T-helper 22 cell (primary cell): ENCODE results near the gene RHBDL1.
A peak's percentile ranks its signal among the peaks of the same experiment; 100 is the strongest.

Source experiments
- DNase-seq: peaks from one replicate; pipeline ENCODE4 v3.0.0-alpha.2; 2020; ENCODE audit warnings: low read depth

Gene RHBDL1

DNA sequence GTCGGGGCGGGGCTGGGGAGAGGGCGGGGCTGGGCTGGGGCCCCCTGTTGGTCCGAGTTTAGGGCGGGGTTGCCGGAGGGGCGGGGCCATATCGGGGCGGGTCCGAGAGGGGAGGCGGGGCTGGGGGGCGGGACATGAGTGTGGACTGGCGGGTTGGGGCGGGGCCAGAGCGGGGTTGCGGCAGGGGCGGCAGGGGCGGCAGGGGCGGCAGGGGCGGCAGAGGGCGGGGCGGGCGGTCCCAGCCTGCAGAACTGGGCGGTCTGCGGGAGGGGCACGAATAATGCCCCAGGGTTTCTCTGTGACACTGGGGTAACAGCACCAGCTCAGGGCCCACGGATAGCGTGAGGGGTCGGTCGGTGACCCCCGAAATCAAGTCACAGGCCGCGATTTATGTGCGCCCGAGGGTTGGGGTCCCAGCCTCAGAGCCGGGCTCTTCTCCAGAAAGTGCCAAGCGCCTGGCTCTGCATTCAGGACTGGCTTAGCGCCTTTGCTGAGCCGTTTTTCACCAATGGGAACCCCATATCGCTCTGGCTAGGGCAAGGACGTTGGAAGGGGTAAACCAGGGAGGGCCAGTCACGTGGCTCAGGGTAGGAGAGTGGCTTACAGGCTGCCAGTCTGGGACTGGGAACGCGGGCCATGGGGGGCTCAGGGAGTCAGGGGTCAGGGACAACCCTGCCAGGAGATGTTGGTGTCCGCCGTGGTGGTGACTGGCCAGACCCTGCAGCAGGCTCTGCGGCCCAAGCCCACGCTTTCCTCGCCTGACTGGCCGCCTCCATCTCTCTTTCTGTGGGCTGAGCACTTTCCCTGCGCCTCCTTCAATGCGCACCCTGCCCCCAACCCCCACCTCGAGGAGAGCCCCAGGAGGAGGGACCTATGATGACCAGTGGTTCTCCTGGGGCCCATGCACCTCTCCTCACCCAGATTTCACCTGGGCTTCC lies 38.1 kb upstream of the RHBDL1 start:
- DNase-seq, result peak; percentile 80

DNA sequence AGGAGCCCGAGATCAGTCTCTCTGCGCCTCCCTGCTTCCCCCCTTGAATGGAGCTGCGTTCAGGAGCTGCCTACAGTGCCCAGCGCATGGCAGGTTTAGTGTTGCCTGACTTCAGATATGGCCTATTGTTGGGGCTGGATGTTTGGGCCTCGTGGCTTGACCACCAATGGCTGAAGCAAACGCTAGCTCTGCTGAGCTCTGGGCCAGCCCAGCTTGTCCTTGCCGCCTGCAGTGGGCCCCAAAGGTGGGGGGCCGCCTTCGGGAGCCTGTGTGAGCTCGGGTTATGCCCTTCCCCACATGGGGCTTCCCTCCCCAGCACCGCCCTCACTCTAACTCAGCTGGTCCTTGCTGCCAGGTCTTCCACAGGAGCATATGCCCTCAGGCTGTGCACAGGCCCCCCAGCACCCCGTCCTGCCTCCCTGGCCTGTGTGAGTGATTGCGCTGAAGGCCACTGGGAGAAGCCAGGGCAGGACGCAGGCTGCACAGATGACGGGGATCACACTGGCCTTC lies 37.4 kb upstream of the RHBDL1 start:
- no peak for DNase-seq

DNA sequence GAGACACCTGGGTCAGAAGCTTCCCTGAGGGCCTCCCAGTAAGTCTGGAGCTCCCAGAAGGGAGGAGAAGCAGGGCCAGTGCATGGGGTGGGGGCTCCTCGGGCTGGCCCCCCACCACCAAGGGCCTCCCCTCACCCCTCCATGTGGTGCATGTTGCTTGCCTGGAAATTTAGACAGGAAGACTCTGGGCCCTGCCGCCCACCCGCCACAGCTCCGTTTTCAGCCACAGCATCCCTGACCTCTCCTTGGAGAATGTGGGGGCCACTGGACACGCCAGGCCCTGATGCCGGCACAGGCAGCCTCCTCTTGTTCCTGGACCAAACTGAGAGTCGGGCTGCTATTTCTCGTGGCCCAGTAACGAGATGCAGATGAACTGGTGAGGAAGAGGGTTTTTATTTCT lies 36.6 kb upstream of the RHBDL1 start:
- no peak for DNase-seq

DNA sequence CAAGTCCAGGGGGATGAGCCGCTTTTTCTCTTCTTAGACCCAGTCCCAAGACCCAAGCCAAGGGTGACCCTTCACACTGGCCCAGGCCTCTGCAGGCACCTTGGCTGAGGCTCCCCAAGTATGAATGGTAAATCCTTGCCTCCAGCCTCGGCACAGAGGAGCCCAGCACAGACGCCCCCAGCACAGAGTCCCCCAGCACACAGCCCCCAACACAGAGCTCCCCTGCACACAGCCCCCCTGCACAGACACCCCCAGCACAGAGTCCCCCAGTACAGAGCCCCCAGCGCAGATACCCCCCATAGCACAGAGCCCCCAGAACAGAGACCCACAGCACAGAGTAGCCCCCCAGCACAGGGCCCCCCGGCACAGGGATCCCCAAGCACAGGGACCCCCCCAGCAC lies 34.9 kb upstream of the RHBDL1 start:
- no peak for DNase-seq

- peak; percentile 41 for DNase-seq
Measured at GRCh38 chr16:641326-642188, 33.9 kb upstream of the RHBDL1 start, which contains the start of gene MCRIP2. TSS of gene MCRIP2 (plus strand) at chr16:641828. CDS start at chr16:641992, 164 bp downstream.

DNA sequence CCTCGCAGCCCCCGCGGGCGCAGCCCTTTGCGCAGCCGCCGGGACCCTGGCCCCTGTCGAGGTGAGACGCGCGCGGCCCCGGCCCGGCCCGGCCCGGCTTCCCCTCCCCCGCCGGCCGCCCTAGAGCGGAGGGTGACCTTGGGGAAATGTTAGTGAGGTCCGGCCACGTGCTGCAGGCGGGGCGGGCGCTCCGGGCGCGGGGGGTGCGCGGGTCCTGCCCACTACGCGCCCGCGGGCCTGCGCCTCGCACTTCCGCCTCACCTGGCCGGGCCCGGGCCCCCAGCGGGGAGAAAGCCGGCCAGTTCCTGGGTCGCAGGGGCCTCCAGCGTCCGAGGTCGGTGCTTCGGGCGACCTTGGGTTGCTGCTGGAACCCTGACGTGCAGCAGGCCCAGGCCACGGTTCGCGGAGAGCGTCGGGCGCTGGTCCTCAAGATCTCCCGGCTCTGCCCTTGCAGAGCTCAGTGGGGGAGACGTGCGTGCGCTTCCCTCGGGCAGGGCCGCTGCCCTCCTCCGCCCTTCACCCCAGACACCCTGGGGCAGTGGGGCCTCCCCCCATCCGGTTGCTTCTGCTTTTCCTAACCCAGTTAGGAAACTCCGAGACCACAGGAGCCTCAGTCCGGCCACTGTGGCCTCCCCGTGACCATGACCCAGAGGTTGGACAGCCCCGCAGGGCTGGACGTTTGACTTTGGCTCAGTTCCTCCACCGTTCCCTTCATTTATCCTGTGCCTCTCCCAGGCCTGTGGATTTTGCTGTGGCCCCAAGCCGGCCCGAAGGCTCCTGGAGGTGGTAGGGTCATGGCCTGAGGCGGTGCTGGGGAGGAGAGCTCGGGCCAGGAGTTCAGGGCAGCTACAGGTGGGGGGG lies 33.1 kb upstream of the RHBDL1 start:
- no peak for DNase-seq

- no peak for DNase-seq
Measured at GRCh38 chr16:643050-643368, 32.5 kb upstream of the RHBDL1 start.

DNA sequence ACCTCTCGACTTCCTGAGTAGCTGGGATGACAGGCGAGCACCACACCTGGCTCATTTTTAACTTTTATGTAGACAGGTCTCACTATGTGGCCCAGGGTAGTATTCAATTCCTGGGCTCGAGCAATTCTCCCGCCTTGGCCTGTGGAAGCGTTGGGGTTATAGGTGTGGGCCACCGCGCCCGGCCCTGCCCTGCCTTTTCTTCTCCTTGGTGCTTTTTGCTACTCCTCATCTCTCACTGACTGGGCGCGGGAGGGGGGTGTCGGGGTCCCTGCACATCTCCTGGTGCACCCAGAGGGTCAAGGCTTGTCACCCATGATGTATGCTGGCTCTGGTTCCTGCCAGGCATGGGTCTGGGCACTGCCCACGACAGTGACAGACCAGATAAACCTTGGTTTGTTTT lies 30.9 kb upstream of the RHBDL1 start:
- DNase-seq, result no peak

DNA sequence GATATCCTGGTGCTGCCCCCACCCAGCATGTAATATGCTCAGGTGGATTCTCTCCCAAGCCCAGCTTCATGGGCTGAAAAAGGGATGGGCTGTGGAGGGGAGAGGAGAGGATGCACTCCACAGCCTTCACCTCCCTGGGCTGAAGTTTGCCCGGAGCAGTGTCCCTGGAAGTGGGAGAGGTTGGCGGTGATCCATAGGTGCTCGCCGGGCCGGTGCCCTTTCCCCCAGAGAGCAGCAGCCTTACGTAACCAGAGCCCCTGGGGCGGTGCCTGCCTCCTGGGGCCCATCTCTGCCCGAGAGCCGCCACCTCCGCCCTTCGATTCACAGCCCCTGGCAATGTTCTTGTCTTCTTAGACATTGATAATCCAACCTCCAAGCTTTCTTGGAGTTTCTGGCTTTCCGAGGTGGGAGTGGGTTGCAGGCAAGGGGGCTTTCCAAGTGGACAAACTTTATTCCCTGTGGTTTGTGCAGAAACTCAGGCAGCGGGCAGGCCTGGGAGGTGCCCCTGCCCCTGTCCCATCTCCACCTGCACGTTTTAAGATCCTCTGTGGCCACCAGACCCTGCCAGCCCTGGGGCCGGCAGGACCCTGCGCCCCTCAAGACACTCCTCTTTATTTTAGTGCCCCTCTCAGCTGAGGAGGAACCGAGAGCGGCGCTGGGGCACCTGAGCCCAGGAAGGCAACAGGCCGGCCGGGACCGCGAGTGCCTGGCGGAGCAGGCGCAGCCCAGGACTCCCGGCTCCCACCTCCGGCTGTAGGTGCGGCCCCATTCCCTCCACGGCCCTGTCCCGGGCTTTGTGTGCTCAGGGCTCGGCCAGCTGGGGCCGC lies 29.4 kb upstream of the RHBDL1 start:
- DNase-seq, result no peak

GRCh38 chr16:646679-647172 lies 28.7 kb upstream of the RHBDL1 start:
- DNase-seq, result no peak

- DNase-seq, result no peak
Measured at GRCh38 chr16:647173-647902, 28.1 kb upstream of the RHBDL1 start.

GRCh38 chr16:648071-648780 lies 27.2 kb upstream of the RHBDL1 start:
- no peak for DNase-seq

GRCh38 chr16:648781-649589 lies 26.5 kb upstream of the RHBDL1 start, which contains the start of gene WDR90:
TSS of gene WDR90 (plus strand) at chr16:649365. CDS start at chr16:649417, 52 bp downstream.
- DNase-seq, result peak; percentile 89

GRCh38 chr16:649631-650030 lies 25.8 kb upstream of the RHBDL1 start:
- DNase-seq, result no peak

- DNase-seq, result no peak
Measured at GRCh38 chr16:651844-652243, 23.6 kb upstream of the RHBDL1 start.

DNA sequence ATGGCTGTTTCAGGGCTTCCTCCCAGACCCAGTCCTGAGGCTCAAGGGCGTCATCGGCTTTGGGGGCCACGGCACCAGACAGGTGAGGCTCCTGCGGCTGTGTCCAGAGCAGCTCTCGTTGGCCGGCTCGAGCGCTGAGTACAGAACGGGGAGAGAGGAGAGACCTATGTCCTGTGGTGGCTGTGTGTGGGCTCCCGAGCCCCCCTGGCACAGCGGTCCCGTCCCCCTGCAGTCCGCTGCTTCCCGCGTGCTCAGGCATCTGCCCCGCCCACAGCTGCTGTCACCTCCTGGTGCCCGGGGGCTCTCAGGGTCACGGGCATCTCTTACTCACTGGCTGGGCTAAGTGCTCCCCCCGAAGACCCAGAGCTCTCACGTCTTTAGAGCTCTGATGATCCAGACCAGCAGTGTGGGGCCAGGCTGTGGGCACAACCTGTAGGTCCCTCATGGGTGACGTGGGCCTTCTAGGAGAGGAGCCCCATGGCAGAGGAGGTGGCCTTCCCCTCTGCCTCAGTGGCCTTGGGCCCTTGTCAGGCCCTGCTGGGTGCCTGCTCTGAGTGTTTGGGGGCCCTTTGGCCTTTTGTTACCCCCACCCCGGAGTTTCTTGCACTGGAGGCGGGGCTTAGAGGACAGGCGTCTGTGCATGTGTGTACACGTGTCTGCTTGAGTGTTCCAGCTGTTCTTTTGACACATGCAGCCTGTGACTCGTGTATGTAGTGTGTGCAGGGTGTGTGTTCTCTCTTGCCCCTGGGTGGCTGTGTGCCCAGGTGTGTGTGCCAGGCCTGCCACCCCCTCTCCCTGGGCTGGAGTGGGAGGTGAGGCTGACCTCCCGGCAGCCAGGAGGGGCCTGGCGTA lies 22.8 kb upstream of the RHBDL1 start:
- no peak for DNase-seq

DNA sequence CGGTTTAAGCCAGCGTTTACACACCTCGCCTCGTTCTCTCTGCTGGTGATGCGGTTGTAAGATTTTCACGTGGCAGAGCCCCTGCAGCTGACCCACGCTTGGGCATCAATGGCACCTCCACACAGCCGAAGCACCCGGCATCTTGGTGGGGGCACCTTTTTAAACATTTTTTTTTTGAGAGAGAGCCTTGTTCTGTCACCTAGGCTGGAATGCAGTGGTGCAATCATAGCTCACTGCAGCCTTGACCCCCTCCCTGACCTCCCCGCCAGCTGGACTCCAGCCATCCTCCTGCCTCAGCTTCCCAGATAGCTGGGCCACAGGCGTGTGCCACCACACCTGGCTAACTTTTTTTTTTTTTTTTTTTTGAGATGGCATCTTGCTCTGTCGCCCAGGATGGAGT lies 21.4 kb upstream of the RHBDL1 start:
- no peak for DNase-seq
